PC-3 (cell line): ENCODE measurements around the gene SHOX.

Experiments
- EZH2 ChIP-seq: fragments of 300-600 bp; sonication (generic); IDR thresholded peaks from one replicate; pipeline ENCODE4 v1.6.1; 2017; ENCODE audit warnings: antibody characterized with exemption, mild to moderate bottlenecking, low read length; ENCODE audit not compliant: unreplicated experiment
- TF ChIP-seq, protein P1 (sequence below): fragments of 300-600 bp; sonication (generic); conservative IDR thresholded peaks from 2 replicates; pipeline ENCODE4 v1.5.1; 2017; ENCODE audit warnings: antibody characterized with exemption, low read depth, mild to moderate bottlenecking, low read length

DNA sequence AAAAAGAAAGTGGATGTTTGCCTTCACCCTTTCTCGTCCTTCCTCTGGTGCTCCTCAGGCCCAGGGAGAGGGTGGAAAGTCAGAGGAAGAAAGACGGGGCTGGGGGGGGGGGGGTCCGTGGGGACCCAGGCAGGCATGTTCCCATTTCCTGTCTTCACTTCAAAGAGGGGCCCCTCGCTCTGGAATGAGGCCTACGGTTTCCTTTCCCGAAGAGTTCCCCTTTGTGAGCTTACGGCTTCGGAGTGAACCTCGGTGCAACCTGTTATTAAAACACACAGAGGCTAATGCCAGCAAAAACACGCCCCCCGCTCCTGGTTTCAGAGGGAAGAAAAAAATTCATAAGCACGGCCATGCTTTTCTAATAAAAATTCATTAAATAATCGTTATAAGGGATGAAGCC lies 40.1 kb downstream of the SHOX start:
- TF ChIP-seq, protein P1, sequence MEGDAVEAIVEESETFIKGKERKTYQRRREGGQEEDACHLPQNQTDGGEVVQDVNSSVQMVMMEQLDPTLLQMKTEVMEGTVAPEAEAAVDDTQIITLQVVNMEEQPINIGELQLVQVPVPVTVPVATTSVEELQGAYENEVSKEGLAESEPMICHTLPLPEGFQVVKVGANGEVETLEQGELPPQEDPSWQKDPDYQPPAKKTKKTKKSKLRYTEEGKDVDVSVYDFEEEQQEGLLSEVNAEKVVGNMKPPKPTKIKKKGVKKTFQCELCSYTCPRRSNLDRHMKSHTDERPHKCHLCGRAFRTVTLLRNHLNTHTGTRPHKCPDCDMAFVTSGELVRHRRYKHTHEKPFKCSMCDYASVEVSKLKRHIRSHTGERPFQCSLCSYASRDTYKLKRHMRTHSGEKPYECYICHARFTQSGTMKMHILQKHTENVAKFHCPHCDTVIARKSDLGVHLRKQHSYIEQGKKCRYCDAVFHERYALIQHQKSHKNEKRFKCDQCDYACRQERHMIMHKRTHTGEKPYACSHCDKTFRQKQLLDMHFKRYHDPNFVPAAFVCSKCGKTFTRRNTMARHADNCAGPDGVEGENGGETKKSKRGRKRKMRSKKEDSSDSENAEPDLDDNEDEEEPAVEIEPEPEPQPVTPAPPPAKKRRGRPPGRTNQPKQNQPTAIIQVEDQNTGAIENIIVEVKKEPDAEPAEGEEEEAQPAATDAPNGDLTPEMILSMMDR = no peak
- no peak for TF ChIP-seq EZH2
